Activated naive CD4-positive, alpha-beta T cell treated with anti-CD3 and anti-CD28 coated beads, Interleukin-2, amount 50 U/mL, for 24 hours (primary cell): ENCODE data around the gene NAIF1.
"Not testable (repeated sequence)": the region's sequence is repeated elsewhere in the genome, so short reads cannot be mapped to it uniquely, and the experiment has no call there.

Experiments used
- H3K27ac Mint-ChIP-seq: one replicate; pipeline ENCODE4 v1.8.0; 2021; ENCODE audit warnings: mild to moderate bottlenecking, mixed read lengths
- H3K27me3 Mint-ChIP-seq: one replicate; pipeline ENCODE4 v1.8.0; 2021; ENCODE audit warnings: mixed read lengths
- H3K36me3 Mint-ChIP-seq: one replicate; pipeline ENCODE4 v1.8.0; 2021; ENCODE audit warnings: mixed read lengths
- H3K4me1 Mint-ChIP-seq: one replicate; pipeline ENCODE4 v1.8.0; 2021; ENCODE audit warnings: mixed read lengths
- H3K4me3 Mint-ChIP-seq: one replicate; pipeline ENCODE4 v1.8.0; 2021; ENCODE audit warnings: mild to moderate bottlenecking, mixed read lengths
- H3K9me3 Mint-ChIP-seq: one replicate; pipeline ENCODE4 v1.8.0; 2021; ENCODE audit warnings: mixed read lengths

The NAIF1 gene

DNA sequence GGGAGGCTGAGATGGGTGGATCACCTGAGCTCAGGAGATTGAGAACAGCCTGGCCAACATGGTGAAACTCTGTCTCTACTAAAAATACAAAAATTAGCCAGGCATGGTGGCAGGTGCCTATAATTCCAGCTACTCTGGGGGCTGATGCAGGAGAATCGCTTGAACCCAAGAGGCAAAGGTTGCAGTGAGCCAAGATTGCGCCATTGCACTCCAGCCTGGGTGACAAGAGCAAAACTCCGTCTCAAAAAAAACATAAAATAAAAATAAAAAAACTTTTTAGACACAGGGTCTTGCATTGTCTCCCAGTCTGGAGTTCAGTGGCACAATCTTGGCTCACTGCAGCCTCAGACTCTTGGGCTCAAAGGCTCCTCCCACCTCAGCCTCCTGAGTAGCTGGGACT is 30.6 kb downstream of the NAIF1 start:
- not testable (repeated sequence) for H3K9me3 Mint-ChIP-seq

DNA sequence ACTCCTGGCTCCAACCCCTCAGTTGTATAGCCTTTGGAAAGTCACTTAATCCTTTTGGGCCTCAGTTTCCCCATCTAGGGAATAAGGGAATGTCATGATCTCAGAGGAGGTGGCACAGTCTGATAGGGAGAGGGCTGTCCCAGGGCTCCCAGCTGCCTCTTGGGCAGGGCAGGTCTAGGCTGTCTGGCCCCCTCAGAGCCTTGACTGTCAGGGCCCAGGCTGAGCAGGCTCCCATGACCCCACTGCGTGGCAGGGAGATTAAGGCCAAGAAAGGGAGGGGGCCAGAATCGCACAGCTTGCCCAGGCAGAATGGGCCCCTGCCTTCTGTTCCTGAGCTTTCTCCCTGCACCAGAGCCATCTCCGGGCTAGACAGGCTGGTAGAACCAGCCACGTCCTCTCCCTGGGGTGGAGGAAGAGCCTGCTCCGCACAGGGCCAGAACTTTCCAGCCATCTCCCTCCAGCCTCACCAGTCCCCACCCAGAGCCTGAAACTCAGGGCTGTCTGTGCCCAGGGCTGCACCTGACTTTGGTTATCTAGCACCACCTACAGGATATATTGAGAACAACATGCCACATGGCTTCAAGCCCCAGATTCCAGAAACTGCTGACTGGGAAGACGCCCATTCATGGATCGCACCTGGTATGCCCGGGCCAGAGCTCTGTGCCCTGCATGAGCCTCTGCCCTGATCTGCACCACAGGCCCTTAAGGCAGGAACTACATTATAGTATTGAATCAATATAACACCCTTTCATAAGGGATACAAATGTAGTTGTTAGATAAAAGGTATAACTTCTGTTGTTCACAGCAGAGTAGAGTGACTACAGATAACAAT is 32.1 kb downstream of the NAIF1 start:
- Mint-ChIP-seq H3K27me3 (no peaks in the 10 kb centered on the region), H3K36me3 (no peaks in the 10 kb centered on the region), H3K9me3 (no peaks in the 10 kb centered on the region), H3K27ac (peak overlapping the region; percentile 85), H3K4me1 (peaks cover 40% of the 10 kb centered on the region), H3K4me3 (peak overlapping the region; percentile 55)

More for the DNA sequence above, 30.6 kb downstream of the NAIF1 start:
- H3K4me1 Mint-ChIP-seq: peaks cover 34% of the 10 kb centered on the region
- not testable (repeated sequence) for H3K27ac Mint-ChIP-seq, H3K27me3 Mint-ChIP-seq, H3K36me3 Mint-ChIP-seq, H3K4me3 Mint-ChIP-seq

DNA sequence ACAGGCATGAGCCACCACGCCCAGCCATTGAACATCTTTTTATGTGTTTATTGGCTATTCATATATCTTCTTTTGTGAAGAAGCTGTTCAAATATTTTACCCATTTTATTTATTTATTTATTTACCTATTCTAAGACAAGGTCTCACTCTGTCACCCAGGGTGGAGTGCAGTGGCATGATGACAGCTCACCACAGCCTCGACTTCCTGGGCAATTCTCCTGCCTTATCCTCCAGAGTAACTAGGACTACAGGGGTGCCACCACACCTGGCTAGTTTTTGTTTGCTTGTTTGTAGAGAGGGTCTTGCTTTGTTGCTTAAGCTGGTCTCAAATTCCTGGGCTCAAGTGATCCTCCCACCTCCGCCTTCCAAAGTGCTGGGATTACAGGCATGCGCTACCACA is 33.5 kb downstream of the NAIF1 start:
- Mint-ChIP-seq H3K27ac (peak overlapping the region; percentile 64), H3K27me3 (no peaks in the 10 kb centered on the region), H3K36me3 (no peaks in the 10 kb centered on the region), H3K4me1 (peaks cover 52% of the 10 kb centered on the region), H3K4me3 (no peak overlapping the region), H3K9me3 (no peaks in the 10 kb centered on the region)

DNA sequence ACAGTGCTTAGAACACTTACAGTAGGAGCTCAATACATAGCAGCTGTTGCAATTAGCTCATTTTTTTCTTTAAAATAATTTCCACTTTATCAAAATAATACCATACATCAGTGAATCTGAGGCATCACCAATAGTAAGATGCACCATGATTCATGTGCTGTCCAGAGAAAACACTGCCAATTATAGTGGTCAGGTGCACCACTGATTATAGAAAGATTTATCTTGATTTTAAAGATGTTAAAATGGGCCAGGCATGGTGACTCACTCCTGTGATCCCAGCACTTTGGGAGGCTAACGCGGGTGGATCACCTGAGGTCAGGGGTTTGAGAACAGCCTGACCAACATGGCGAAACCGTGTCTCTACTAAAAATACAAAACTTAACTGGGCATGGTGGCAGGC is 39.4 kb downstream of the NAIF1 start:
- Mint-ChIP-seq H3K36me3 (no peaks in the 10 kb centered on the region), H3K27ac (peak overlapping the region; percentile 92), H3K9me3 (no peaks in the 10 kb centered on the region), H3K27me3 (no peaks in the 10 kb centered on the region), H3K4me3 (peak overlapping the region; percentile 81), H3K4me1 (peaks cover 82% of the 10 kb centered on the region)

DNA sequence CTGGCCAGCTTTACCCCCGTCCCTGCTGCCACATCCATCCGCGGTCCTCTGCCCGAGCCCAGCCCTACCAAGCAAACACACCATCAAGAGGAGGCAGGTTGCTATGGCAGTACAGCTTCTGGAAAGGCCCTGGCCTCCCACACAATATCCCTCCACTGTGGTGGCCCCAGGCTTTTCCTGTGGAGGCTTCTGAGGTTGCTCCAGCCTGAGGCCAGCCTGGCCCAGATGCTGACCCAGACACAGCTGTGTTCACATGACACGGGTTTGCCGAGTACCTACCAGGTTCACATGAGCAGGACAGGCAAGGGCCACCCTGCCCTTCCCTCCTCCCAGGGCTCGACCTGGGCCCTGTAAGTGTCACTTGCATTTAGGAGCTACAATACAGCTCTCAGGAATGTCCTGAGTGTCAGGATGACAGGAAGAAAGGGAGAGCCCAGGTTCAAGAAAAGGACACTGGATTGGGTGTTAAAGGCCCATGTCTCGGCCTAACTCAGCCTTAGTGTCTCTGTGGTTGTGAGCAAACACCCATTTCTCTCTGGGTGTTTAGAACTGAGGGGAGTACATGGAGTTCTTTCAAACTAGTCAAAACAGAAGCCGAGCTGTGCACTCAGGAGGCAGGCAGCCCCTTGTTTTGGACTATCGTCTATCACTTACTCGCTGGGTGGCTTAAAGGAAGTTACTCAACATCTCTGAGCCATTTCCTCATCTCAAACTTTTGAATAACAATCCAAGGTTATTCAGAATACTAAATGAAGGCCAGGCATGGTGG is 40.2 kb downstream of the NAIF1 start:
- H3K36me3 Mint-ChIP-seq: no peaks in the 10 kb centered on the region
- H3K9me3 Mint-ChIP-seq: no peaks in the 10 kb centered on the region
- peaks cover 87% of the 10 kb centered on the region for H3K4me1 Mint-ChIP-seq
- peak overlapping the region; percentile 92 for H3K27ac Mint-ChIP-seq
- H3K27me3 Mint-ChIP-seq: no peaks in the 10 kb centered on the region
- H3K4me3 Mint-ChIP-seq: peak overlapping the region; percentile 81

DNA sequence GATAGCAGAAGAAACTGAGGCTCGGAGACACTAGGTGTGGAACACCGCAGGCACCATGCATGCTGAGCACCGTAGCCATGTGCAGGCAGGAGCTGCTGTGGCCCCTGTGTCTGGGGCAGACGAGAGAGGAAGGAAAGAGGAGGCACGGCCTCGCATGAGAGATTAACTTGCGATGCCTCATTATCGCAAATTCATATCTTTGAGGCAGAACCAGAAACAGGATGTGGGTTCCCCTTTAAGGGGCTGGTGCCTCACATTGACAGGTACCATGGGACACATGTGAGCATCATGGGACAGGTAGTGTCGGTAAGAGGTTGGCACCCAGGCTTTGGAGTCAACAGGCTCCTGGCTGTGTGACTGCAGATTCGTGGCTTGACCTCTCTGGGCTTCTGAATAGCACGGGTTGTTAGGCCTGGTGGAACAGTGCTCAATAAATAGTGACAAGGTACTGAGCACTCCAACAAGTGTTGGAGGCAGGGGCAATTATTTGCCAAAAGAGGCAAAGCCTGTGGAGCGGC is 40.8 kb downstream of the NAIF1 start:
- Mint-ChIP-seq H3K27ac (peak overlapping the region; percentile 92), H3K36me3 (no peaks in the 10 kb centered on the region), H3K4me1 (peaks cover 87% of the 10 kb centered on the region), H3K4me3 (peak overlapping the region; percentile 81), H3K27me3 (no peaks in the 10 kb centered on the region), H3K9me3 (no peaks in the 10 kb centered on the region)

DNA sequence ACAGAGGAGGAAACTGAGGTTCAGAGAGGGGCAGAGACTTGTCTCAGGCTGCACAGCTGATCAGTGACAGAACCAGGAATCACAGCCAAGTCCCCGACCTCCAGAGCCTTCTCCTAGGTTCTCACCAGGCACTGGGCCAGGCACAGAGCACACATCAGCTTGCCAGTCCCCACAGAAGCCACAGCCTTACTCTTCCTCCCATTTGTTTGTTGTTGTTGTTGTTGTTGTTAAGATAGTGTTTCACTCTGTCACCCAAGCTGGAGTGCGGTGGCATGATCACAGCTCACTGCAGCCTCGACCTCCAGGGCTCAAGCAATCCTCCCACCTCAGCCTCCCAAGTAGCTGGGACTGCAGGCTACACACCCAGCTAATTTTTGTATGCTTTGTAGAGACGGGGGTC is 41.4 kb downstream of the NAIF1 start:
- Mint-ChIP-seq H3K27me3 (no peaks in the 10 kb centered on the region), H3K9me3 (no peaks in the 10 kb centered on the region), H3K4me1 (peaks cover 89% of the 10 kb centered on the region), H3K36me3 (no peaks in the 10 kb centered on the region), H3K27ac (peak overlapping the region; percentile 92), H3K4me3 (peak overlapping the region; percentile 81)

DNA sequence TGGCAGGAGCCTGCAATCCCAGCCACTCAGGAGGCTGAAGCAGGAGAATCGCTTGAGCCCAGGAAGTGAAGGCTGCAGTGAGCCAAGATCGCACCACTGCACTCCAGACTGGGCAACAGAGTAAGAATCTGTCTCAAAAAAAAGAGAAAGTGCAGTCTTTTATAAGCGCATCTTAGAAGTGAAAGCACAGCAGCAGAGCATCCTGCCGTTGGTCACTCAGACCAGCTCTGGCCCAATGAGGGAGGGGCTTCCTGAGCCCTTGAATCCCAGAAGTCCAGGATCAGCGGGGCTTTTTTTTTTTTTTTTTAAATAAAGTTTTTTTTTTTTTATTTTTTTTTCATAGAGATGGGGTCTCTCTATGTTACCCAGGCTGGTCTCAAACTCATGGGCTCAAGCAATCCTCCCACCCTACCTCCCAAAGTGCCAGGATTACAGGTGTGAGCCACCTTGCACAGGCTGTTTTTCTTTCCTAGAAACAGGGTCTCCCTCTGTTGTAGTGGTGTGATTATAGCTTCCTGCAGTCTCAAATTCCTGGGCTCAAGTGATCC is 42.3 kb downstream of the NAIF1 start:
- Mint-ChIP-seq H3K27ac (peak overlapping the region; percentile 92), H3K9me3 (no peaks in the 10 kb centered on the region), H3K27me3 (no peaks in the 10 kb centered on the region), H3K36me3 (no peaks in the 10 kb centered on the region), H3K4me1 (peaks cover 87% of the 10 kb centered on the region), H3K4me3 (peak overlapping the region; percentile 81)

DNA sequence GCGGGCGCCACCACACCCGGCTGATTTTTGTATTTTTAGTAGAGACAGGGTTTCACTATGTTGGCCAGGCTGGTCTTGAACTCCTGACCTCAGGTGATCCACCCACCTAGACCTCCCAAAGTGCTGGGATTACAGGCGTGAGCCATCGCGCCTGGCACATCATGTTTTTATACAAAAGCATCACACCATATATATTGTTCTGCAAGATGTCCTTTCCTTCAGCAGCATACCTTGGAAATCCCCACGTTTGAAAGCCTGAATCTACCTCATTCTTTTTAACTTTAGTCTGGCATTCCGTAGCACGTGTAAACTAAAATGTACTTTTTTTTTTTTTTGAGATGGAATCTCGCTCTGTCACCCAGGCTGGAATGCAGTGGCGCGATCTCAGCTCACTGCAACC is 43.4 kb downstream of the NAIF1 start:
- H3K4me1 Mint-ChIP-seq: peaks cover 82% of the 10 kb centered on the region
- not testable (repeated sequence) for H3K9me3 Mint-ChIP-seq, H3K27me3 Mint-ChIP-seq, H3K36me3 Mint-ChIP-seq
- H3K4me3 Mint-ChIP-seq: peak overlapping the region; percentile 42
- peak overlapping the region; percentile 92 for H3K27ac Mint-ChIP-seq

DNA sequence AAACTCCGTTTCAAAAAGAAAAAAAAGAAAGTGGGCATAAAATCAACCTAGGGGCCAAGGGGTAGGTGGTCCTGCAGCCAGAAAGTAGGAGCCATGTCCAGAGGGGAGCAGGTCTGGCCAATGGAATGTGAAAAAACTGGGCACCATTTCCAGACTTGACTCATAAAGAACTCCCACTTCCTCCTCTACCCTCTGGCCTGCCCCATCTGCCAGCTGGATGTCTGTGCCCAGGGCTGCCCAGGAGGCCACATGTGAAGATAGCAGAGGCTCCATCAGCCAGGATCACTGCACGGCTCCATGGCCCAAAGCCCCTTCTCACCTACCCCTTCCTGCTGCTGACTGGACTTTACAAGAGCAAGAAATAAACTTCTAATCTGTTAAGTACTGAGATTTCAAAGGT is 44.2 kb downstream of the NAIF1 start:
- no peak overlapping the region for H3K4me3 Mint-ChIP-seq

DNA sequence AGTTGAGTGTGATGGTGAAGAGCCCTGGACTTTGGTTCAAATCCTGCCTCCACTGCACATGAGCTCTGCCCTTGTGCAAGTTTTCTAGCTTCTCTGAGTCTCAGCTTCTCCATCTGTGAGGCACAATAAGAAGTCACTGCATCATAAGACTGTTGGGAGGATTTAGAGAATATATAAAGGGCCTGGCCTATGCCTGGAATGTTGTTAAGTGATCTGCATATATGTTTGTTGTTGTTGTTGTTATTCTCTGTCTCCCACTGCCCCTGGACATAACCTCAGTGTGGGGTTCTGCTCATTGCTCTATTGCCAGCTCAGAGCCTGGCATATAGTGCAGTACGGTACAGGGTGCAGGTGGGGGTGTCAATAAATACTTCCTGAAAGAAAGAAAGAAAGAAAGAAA is 46.0 kb downstream of the NAIF1 start:
- Mint-ChIP-seq H3K4me3 (no peak overlapping the region), H3K27me3 (no peaks in the 10 kb centered on the region), H3K27ac (peak overlapping the region; percentile 48), H3K9me3 (no peaks in the 10 kb centered on the region), H3K4me1 (peaks cover 70% of the 10 kb centered on the region), H3K36me3 (no peaks in the 10 kb centered on the region)

More for the DNA sequence above, 44.2 kb downstream of the NAIF1 start:
- Mint-ChIP-seq H3K36me3 (no peaks in the 10 kb centered on the region), H3K27me3 (no peaks in the 10 kb centered on the region), H3K4me1 (peaks cover 79% of the 10 kb centered on the region), H3K9me3 (no peaks in the 10 kb centered on the region), H3K27ac (peak overlapping the region; percentile 92)

DNA sequence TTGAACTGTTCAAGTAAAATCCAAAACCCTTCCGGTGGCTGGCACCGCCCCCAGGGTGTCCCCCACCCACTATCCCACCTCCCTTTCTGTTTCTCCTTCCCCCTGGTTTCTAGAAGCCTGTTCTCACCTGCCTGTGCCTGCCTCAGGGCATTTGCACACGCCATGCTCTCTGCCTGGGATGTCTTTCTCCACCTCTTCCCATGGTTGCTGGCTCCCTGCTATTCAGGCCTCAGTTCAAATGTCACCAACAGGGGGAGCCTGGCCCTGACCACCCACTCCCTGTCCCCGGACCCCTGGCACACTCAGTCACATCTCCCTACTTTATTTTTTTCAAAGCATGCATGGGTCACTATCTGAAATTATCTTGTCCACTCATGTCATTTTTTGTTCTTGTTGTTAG is 46.4 kb downstream of the NAIF1 start:
- H3K9me3 Mint-ChIP-seq: no peaks in the 10 kb centered on the region
- no peaks in the 10 kb centered on the region for H3K27me3 Mint-ChIP-seq
- no peak overlapping the region for H3K4me3 Mint-ChIP-seq
- peak overlapping the region; percentile 48 for H3K27ac Mint-ChIP-seq
- peaks cover 66% of the 10 kb centered on the region for H3K4me1 Mint-ChIP-seq
- H3K36me3 Mint-ChIP-seq: no peaks in the 10 kb centered on the region

DNA sequence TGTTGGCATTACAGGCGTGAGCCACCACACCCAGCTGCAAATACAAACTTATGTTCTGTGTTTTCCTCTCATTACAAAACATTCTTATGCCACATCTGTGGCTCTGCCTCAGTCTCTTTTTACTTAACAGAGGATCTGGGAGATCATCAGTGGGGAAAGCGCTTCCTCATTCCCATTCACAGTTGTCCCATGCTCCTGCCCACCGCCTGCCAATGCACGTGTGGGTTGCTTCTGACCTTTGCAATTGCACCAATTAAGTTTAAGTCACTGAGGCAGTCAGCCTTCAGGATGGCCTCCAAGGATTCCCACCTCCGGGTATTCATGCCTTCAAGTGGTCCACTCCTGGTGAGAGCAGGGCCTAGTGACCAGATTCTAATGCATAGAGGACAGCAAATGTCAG is 51.4 kb downstream of the NAIF1 start:
- Mint-ChIP-seq H3K4me1 (peaks cover 33% of the 10 kb centered on the region), H3K27ac (no peak overlapping the region), H3K4me3 (no peak overlapping the region)

More for the DNA sequence above, 51.4 kb downstream of the NAIF1 start:
- H3K9me3 Mint-ChIP-seq: no peaks in the 10 kb centered on the region
- H3K36me3 Mint-ChIP-seq: no peaks in the 10 kb centered on the region
- no peaks in the 10 kb centered on the region for H3K27me3 Mint-ChIP-seq
